Endothelial cell of umbilical vein (primary cell): Measurements from ENCODE around the gene TAF1L. TPM values are rescaled to one million over a fixed set of nuclear protein-coding genes. Genes with fewer than 3 reads are reported as not detected.

Experiments used
- Bru-seq: library from RNA; stranded (reverse); fragments of 400-500 nt; gene quantifications from one replicate; lab custom pipeline; 2021; lab: Mats Ljungman, UMichigan
- BruChase-seq, 2 experiments: library from RNA; stranded (reverse); fragments of 400-500 nt; gene quantifications; one replicate each; lab custom pipeline; 2021; lab: Mats Ljungman, UMichigan
- BruUV-seq: library from RNA; stranded (reverse); fragments of 400-500 nt; replicated peaks from 2 replicates; lab custom pipeline; 2021; lab: Mats Ljungman, UMichigan
- CTCF ChIA-PET: fragments of 300-600, 350-600 bp; sonication (Branson Sonifier 250); formaldehyde crosslinking; loops from one replicate; lab custom pipeline; 2021; ENCODE audit warnings: antibody characterized with exemption, inconsistent platforms; lab: Charles Lee
- POLR2A ChIA-PET: fragments of 300-600, 350-600 bp; sonication (Branson Sonifier 250); formaldehyde crosslinking; loops from one replicate; lab custom pipeline; 2021; ENCODE audit warnings: antibody characterized with exemption, inconsistent platforms; lab: Charles Lee
- DNase-seq: peaks from one replicate; pipeline ENCODE4 v3.0.0-alpha.2; 2011; ENCODE audit warnings: low read depth, low spot score
- FAIRE-seq: peaks from 2 replicates; lab custom pipeline; 2011; peaks lifted over from hg19 to GRCh38; lab: Jason Lieb, UNC
- H2AFZ ChIP-seq: 2 replicates; pipeline ENCODE4 v1.6.0; 2012; ENCODE audit warnings: low read depth, low read length, control low read depth, inconsistent platforms
- H3K27ac ChIP-seq: 2 replicates; pipeline ENCODE4 v1.5.1; 2011; ENCODE audit warnings: low read depth, mild to moderate bottlenecking, control low read depth, low read length, moderate library complexity; ENCODE audit not compliant: insufficient read depth
- H3K27me3 ChIP-seq, 2 experiments: 2 replicates each; pipeline versions ENCODE4 v1.6.0 to v1.6.1; 2011; ENCODE audit warnings: low read length in 2 of 2, mixed read lengths in 1 of 2; ENCODE audit not compliant: control insufficient read depth in 2 of 2, insufficient read depth in 2 of 2
- H3K36me3 ChIP-seq, 2 experiments: 2 replicates in 1 of 2; 3 replicates in 1 of 2; pipeline ENCODE4 v1.5.1; 2011; ENCODE audit warnings: low read length in 2 of 2, mild to moderate bottlenecking in 1 of 2, moderate library complexity in 1 of 2; ENCODE audit not compliant: control insufficient read depth in 2 of 2, insufficient read depth in 2 of 2; ENCODE audit errors: extremely low read depth in 1 of 2
- H3K4me1 ChIP-seq: 3 replicates; pipeline ENCODE4 v1.5.1; 2011; ENCODE audit warnings: mild to moderate bottlenecking, low read length; ENCODE audit not compliant: control insufficient read depth, insufficient read depth; ENCODE audit errors: extremely low read depth
- H3K4me2 ChIP-seq: 2 replicates; pipeline ENCODE4 v1.6.1; 2011; ENCODE audit warnings: low read length, control low read depth, mixed read lengths; ENCODE audit not compliant: insufficient read depth
- H3K4me3 ChIP-seq, 3 experiments: fragments of 200-600 bp in 1 of 3; sonication (generic), shearing (Covaris generic) in 1 of 3; replicated peaks in 1 of 3; 2 replicates each; pipeline ENCODE4 v1.5.1; 2011 to 2016; ENCODE audit warnings: control low read depth in 3 of 3, low read length in 3 of 3, mild to moderate bottlenecking in 2 of 3, inconsistent platforms in 1 of 3, low read depth in 1 of 3, moderate library complexity in 1 of 3; ENCODE audit not compliant: insufficient read depth in 1 of 3
- H3K79me2 ChIP-seq: 2 replicates; pipeline ENCODE4 v1.6.0; 2012; ENCODE audit warnings: low read length, inconsistent platforms; ENCODE audit not compliant: control insufficient read depth, insufficient read depth
- H3K9ac ChIP-seq: replicated peaks from 2 replicates; pipeline ENCODE3; 2011; ENCODE audit warnings: low read length, control low read depth; ENCODE audit not compliant: insufficient read depth; ENCODE audit errors: extremely low read depth
- H3K9me1 ChIP-seq: replicated peaks from 3 replicates; pipeline ENCODE4 v1.6.0; 2011; ENCODE audit warnings: mild to moderate bottlenecking, low read length; ENCODE audit not compliant: control insufficient read depth, insufficient read depth; ENCODE audit errors: extremely low read depth
- H3K9me3 ChIP-seq: replicated peaks from 2 replicates; pipeline ENCODE4 v1.5.1; 2012; ENCODE audit warnings: low read length, inconsistent platforms; ENCODE audit not compliant: control insufficient read depth, insufficient read depth
- H4K20me1 ChIP-seq: replicated peaks from 2 replicates; pipeline ENCODE3; 2011; ENCODE audit warnings: mild to moderate bottlenecking, low read length; ENCODE audit not compliant: control insufficient read depth, insufficient read depth; ENCODE audit errors: extremely low read depth
- GATA2 ChIP-seq: IDR thresholded peaks from 2 replicates; pipeline ENCODE4 v1.7.0; 2011; ENCODE audit warnings: low read depth, mild to moderate bottlenecking, moderate library complexity, mixed read lengths, low read length; ENCODE audit not compliant: insufficient read length, insufficient read depth
- JUN ChIP-seq: IDR thresholded peaks from 2 replicates; pipeline ENCODE4 v1.6.1; 2011; ENCODE audit warnings: borderline replicate concordance, low read depth; ENCODE audit not compliant: insufficient read length, insufficient read depth
- dilution Hi-C: fragments of 300-500 bp; cut with MboI; formaldehyde crosslinking; loops from one replicate; pipeline ENCODE4 v1.15.0; 2019; ENCODE audit warnings: low sequenced_read_pairs; ENCODE audit not compliant: extremely low pct_ligation_motif_present
- intact Hi-C: fragments of 100-400 bp; cut with micrococcal nuclease; formaldehyde crosslinking; loops from one replicate; pipeline ENCODE4 v1.10.0; 2022
- long read RNA-seq: library from polyadenylated mRNA; stranded (forward); transcript quantifications from one replicate; pipeline ENCODE4 v2.0.0, GENCODE V29; 2021
- polyA minus RNA-seq, 3 experiments: library from RNA; depleted of rRNA, polyadenylated mRNA; stranded (reverse); fragments of >200 nt; gene quantifications; 1 replicate in 1 of 3; 2 replicates in 2 of 3; pipeline ENCODE4 v1.2.3, GENCODE V29; 2011
- polyA plus RNA-seq, 4 experiments: library from polyadenylated mRNA; depleted of rRNA in 3 of 4; stranded (reverse) in 3 of 4; unstranded in 1 of 4; fragments of >200 nt; gene quantifications; 2 replicates each; pipeline versions ENCODE4 v1.2.1 to v1.2.3, GENCODE V29; 2011 to 2012; ENCODE audit warnings: missing spikeins in 1 of 4
- total RNA-seq: library from RNA; stranded (reverse); gene quantifications from 2 replicates; pipeline ENCODE4 v1.2.3, GENCODE V29; 2021
- TF ChIP-seq, protein P1 (sequence below): IDR thresholded peaks from 2 replicates; pipeline ENCODE4 v1.6.1; 2011; ENCODE audit not compliant: insufficient read depth, insufficient read length

Gene TAF1L, protein sequence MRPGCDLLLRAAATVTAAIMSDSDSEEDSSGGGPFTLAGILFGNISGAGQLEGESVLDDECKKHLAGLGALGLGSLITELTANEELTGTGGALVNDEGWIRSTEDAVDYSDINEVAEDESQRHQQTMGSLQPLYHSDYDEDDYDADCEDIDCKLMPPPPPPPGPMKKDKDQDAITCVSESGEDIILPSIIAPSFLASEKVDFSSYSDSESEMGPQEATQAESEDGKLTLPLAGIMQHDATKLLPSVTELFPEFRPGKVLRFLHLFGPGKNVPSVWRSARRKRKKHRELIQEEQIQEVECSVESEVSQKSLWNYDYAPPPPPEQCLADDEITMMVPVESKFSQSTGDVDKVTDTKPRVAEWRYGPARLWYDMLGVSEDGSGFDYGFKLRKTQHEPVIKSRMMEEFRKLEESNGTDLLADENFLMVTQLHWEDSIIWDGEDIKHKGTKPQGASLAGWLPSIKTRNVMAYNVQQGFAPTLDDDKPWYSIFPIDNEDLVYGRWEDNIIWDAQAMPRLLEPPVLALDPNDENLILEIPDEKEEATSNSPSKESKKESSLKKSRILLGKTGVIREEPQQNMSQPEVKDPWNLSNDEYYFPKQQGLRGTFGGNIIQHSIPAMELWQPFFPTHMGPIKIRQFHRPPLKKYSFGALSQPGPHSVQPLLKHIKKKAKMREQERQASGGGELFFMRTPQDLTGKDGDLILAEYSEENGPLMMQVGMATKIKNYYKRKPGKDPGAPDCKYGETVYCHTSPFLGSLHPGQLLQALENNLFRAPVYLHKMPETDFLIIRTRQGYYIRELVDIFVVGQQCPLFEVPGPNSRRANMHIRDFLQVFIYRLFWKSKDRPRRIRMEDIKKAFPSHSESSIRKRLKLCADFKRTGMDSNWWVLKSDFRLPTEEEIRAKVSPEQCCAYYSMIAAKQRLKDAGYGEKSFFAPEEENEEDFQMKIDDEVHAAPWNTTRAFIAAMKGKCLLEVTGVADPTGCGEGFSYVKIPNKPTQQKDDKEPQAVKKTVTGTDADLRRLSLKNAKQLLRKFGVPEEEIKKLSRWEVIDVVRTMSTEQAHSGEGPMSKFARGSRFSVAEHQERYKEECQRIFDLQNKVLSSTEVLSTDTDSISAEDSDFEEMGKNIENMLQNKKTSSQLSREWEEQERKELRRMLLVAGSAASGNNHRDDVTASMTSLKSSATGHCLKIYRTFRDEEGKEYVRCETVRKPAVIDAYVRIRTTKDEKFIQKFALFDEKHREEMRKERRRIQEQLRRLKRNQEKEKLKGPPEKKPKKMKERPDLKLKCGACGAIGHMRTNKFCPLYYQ (N-terminal part only)
- total RNA-seq (not detected in 2 replicates), polyA plus RNA-seq (not detected in 2 replicates), polyA minus RNA-seq (not detected in 2 replicates), Bru-seq, nascent RNA (not detected), BruChase-seq, experiment 1, labeled RNA remaining after a 6-hour chase (percentile 26 among the genes with signal in this experiment), BruChase-seq, experiment 2, labeled RNA remaining after a 2-hour chase (not detected)
- polyA plus RNA-seq (2011; cell fraction: cytosol; rRNA removed), result not detected in 2 replicates
- polyA plus RNA-seq (2011; cell fraction: nucleus; rRNA removed), result 0.03 TPM in 2 replicates
- 0.04 and 0.07 TPM in 2 replicates for polyA plus RNA-seq (2012)
- polyA minus RNA-seq (2011; cell fraction: cytosol; rRNA and poly(A)+ RNA removed), result not detected
- 0.05 TPM in 1 of 2 replicates, not detected in the other for polyA minus RNA-seq (2011; cell fraction: nucleus; rRNA and poly(A)+ RNA removed)
- long read RNA-seq, result 0 reads

DNA sequence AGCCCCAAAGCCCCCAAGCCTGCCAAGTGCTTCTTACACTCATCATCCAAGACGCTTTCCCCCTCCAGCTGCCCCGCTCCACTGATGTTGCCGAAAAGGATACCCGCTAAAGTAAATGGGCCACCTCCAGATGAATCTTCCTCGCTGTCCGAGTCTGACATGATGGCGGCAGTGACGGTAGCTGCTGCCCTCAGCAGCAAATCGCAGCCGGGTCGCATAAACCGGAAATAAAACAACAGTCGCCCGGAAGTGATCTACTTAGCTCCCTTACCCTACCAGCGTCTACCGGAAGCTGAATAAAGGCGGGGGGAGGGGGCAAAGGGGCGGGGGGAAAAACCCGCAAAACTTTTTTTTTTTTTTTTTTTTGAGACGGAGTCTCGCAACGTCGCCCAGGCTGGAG, at the start of gene TAF1L:
TSS of gene TAF1L (minus strand) at position 308 of the 400 bp plus-strand sequence. CDS start at position 218, 90 bp downstream.
- dilution Hi-C loops (no loop called here), intact Hi-C loops (no loop called here)
- no TSS peak for BruUV-seq
- ChIA-PET POLR2A (no interaction called here), CTCF (no interaction called here)
- no peak within 1 kb of the TSS for H3K4me3 ChIP-seq
- FAIRE-seq (no peak), DNase-seq (no peak)
- H3K27me3 ChIP-seq, result peaks cover 0 to 3% of the 10 kb centered on the region in 2 experiments
- no peak within 1 kb of the TSS for H3K4me2 ChIP-seq
- H3K9ac ChIP-seq, result no peak within 1 kb of the TSS
- no peaks in the 10 kb centered on the region for H3K36me3 ChIP-seq
- TF ChIP-seq GATA2, result no peak
- TF ChIP-seq, protein P1, sequence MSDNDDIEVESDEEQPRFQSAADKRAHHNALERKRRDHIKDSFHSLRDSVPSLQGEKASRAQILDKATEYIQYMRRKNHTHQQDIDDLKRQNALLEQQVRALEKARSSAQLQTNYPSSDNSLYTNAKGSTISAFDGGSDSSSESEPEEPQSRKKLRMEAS, result no peak
- no peak for TF ChIP-seq JUN
- no peaks in the 10 kb centered on the region for H3K9me1 ChIP-seq
- no peaks in the 10 kb centered on the region for H4K20me1 ChIP-seq
- H2AFZ ChIP-seq, result no peak within 1 kb of the TSS
- H3K4me1 ChIP-seq, result no peaks in the 10 kb centered on the region
- H3K79me2 ChIP-seq, result no peaks in the 10 kb centered on the region
- no peak within 1 kb of the TSS for H3K27ac ChIP-seq
- H3K9me3 ChIP-seq, result no peaks in the 10 kb centered on the region
